Astrocyte of the cerebellum (primary cell): ENCODE results near the gene GPR55.

Experiments used
- DNase-seq: peaks from one replicate; pipeline ENCODE4 v3.0.0-alpha.2; 2011; ENCODE audit warnings: low read depth
- H3K4me3 ChIP-seq: 2 replicates; pipeline ENCODE4 v1.5.1; 2011; ENCODE audit warnings: mild to moderate bottlenecking, low read depth, low read length, moderate library complexity
- in situ Hi-C: cut with HindIII; loops from 2 replicates; pipeline ENCODE4 v1.10.0; 2017; ENCODE audit warnings: low sequenced_read_pairs
- TF ChIP-seq, protein P1 (sequence below): IDR thresholded peaks from 2 replicates; pipeline ENCODE4 v1.5.1; 2012; ENCODE audit warnings: low read length, low read depth, moderate library complexity, mild to moderate bottlenecking; ENCODE audit errors: missing control alignments

Gene GPR55

GRCh38 chr2:230885463-230886130, 39.4 kb downstream of the GPR55 start:
- TF ChIP-seq, protein P1, sequence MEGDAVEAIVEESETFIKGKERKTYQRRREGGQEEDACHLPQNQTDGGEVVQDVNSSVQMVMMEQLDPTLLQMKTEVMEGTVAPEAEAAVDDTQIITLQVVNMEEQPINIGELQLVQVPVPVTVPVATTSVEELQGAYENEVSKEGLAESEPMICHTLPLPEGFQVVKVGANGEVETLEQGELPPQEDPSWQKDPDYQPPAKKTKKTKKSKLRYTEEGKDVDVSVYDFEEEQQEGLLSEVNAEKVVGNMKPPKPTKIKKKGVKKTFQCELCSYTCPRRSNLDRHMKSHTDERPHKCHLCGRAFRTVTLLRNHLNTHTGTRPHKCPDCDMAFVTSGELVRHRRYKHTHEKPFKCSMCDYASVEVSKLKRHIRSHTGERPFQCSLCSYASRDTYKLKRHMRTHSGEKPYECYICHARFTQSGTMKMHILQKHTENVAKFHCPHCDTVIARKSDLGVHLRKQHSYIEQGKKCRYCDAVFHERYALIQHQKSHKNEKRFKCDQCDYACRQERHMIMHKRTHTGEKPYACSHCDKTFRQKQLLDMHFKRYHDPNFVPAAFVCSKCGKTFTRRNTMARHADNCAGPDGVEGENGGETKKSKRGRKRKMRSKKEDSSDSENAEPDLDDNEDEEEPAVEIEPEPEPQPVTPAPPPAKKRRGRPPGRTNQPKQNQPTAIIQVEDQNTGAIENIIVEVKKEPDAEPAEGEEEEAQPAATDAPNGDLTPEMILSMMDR, result no peak
- in situ Hi-C loops, result no loop called here
- DNase-seq, result peak; percentile 35
- no peak overlapping the region for H3K4me3 ChIP-seq

DNA sequence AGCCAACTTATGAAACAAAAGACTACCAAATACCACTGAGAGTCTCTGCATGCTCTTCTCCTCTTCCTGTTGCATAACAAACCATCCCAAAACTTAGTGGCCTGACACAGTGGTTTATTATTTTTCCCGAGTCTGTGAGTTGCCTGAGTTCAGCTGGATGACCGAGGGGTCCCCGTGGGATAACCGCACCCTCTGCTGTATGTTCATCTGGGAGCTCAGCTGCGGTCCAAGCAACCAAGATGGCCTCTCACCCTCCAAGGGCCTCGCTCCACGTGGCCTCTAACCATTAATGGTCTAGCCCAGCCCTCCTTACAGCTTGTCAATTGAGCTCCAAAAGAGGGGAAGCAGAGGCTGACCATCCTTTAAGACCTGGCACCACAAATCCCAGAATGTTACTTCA, 43.2 kb downstream of the GPR55 start:
- no peak overlapping the region for H3K4me3 ChIP-seq
- no peak for DNase-seq
- TF ChIP-seq, protein P1, result no peak
- in situ Hi-C loops, result no loop called here

DNA sequence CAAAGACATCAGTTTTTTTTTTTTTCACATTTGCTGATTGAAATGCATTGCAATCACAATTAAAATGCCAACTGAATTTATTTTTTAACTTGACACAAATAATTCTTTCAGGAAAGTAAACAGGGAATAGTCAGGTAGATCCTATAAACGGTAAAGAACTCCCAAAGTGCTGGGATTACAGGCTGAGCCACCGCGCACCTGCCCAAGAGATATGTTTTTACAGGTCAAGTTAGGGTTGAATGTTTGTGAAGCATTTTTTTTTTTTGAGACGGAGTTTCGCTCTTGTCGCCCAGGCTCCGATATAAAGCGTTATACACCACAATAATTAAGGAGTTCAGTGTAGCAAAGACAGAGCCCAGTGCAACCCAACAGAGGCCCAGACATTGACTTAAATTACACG, 45.2 kb downstream of the GPR55 start:
- in situ Hi-C loops, result loop anchor here (5.0 kb wide), 1 partner anchor 37 kb away; no protein-coding TSS in a partner anchor
- no peak for DNase-seq
- TF ChIP-seq, protein P1, result no peak
- H3K4me3 ChIP-seq, result no peak overlapping the region

- TF ChIP-seq, protein P1, result no peak
Measured at GRCh38 chr2:230879271-230879882, 45.7 kb downstream of the GPR55 start.

GRCh38 chr2:230878599-230879188, 46.3 kb downstream of the GPR55 start:
- no peak for DNase-seq
- no peak overlapping the region for H3K4me3 ChIP-seq
- TF ChIP-seq, protein P1, result no peak
- in situ Hi-C loops, result loop anchor here (5.0 kb wide), 1 partner anchor 39 kb away; no protein-coding TSS in a partner anchor

More at GRCh38 chr2:230879271-230879882, 45.7 kb downstream of the GPR55 start:
- H3K4me3 ChIP-seq, result no peak overlapping the region
- DNase-seq, result no peak
- in situ Hi-C loops, result loop anchor here (5.0 kb wide), 1 partner anchor 38 kb away; no protein-coding TSS in a partner anchor

GRCh38 chr2:230877759-230878598, 47.1 kb downstream of the GPR55 start:
- H3K4me3 ChIP-seq, result no peak overlapping the region
- no peak for DNase-seq
- in situ Hi-C loops, result loop anchor here (5.0 kb wide), 1 partner anchor 39 kb away; no protein-coding TSS in a partner anchor
- TF ChIP-seq, protein P1, result no peak
